A549 (cell line): ENCODE measurements around the gene SCRT2.

Source experiments
- CEBPB ChIP-seq, 2 experiments: fragments of >200 bp in 1 of 2; sonication (Bioruptor Twin) in 1 of 2; formaldehyde crosslinking in 1 of 2; IDR thresholded peaks; 2 replicates each; pipeline ENCODE4 v1.6.1; 2012 to 2016
- CTCF ChIP-seq: fragments of >200 bp; sonication (Bioruptor Twin); formaldehyde crosslinking; IDR thresholded peaks from 3 replicates; pipeline ENCODE4 v1.5.1; 2016
- EP300 ChIP-seq, 2 experiments: fragments of >200 bp; sonication (Bioruptor Twin); formaldehyde crosslinking; IDR thresholded peaks; 2 replicates in 1 of 2; 3 replicates in 1 of 2; pipeline ENCODE4 v1.6.1; 2016 to 2017
- ESRRA ChIP-seq: fragments of 150-350 bp; IDR thresholded peaks from 2 replicates; pipeline ENCODE4 v1.6.1; 2014; ENCODE audit warnings: mild to moderate bottlenecking, low read length, borderline replicate concordance
- HDAC2 ChIP-seq: fragments of 200-600 bp; sonication (generic); IDR thresholded peaks from 2 replicates; pipeline ENCODE4 v1.6.1; 2016
- HOXA7 ChIP-seq: fragments of 250-450 bp; sonication (Bioruptor Pico); IDR thresholded peaks from 2 replicates; pipeline ENCODE4 v1.5.0; 2020; ENCODE audit warnings: mild to moderate bottlenecking, moderate library complexity
- JUN ChIP-seq, 2 experiments: fragments of >200 bp; sonication (Bioruptor Twin); formaldehyde crosslinking; IDR thresholded peaks; 2 replicates in 1 of 2; 3 replicates in 1 of 2; pipeline ENCODE4 v1.6.1; 2016 to 2017
- JUNB ChIP-seq: fragments of >200 bp; sonication (Bioruptor Twin); formaldehyde crosslinking; IDR thresholded peaks from 2 replicates; pipeline ENCODE4 v1.6.1; 2016
- MAZ ChIP-seq: fragments of 150-350 bp; IDR thresholded peaks from 2 replicates; pipeline ENCODE4 v1.6.1; 2014; ENCODE audit warnings: antibody characterized with exemption, low read depth, low read length, borderline replicate concordance
- NPAS2 ChIP-seq: fragments of 250-450 bp; sonication (Bioruptor Pico); IDR thresholded peaks from 2 replicates; pipeline ENCODE4 v1.8.0; 2022; ENCODE audit warnings: mild to moderate bottlenecking, moderate library complexity, borderline replicate concordance
- POLR2A ChIP-seq: IDR thresholded peaks from 2 replicates; pipeline ENCODE4 v1.6.1; 2012; ENCODE audit warnings: mild to moderate bottlenecking, low read length
- TF ChIP-seq, protein P1 (sequence below): fragments of 200-600 bp; sonication (generic); IDR thresholded peaks from 2 replicates; pipeline ENCODE4 v1.6.1; 2016; ENCODE audit warnings: antibody characterized with exemption, mild to moderate bottlenecking, moderate library complexity
- TF ChIP-seq, protein P2 (sequence below): IDR thresholded peaks from 2 replicates; pipeline ENCODE4 v1.6.1; 2012
- TF ChIP-seq, protein P3 (sequence below): fragments of 250-450 bp; sonication (Bioruptor Pico); IDR thresholded peaks from 2 replicates; pipeline ENCODE4 v1.5.0; 2021; ENCODE audit warnings: mild to moderate bottlenecking, moderate library complexity, borderline replicate concordance

DNA sequence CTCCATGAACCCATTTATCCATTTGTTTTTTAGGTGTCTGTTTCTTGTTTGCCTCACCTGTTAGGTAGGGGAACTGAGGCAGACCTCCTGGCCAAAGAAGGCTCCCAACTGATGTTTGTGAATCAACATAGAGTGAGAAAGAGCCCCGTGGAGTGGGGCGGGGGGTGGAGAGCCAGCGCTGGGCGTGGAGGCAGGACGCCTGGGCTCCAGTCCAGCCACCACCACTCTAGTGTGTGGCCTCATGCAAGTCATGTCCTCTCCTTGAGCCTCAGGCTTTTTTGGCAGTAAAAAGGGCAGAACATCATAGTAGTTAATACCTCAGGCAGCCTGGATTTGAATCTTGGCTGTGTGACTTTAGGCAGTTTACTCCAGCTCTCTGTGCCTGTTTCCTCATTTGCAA lies 42.2 kb upstream of the SCRT2 start:
- TF ChIP-seq CTCF: no peak
- no peak for TF ChIP-seq HOXA7
- TF ChIP-seq JUN (IDR thresholded peaks at IDR 0.05): no peak
- TF ChIP-seq, protein P1, sequence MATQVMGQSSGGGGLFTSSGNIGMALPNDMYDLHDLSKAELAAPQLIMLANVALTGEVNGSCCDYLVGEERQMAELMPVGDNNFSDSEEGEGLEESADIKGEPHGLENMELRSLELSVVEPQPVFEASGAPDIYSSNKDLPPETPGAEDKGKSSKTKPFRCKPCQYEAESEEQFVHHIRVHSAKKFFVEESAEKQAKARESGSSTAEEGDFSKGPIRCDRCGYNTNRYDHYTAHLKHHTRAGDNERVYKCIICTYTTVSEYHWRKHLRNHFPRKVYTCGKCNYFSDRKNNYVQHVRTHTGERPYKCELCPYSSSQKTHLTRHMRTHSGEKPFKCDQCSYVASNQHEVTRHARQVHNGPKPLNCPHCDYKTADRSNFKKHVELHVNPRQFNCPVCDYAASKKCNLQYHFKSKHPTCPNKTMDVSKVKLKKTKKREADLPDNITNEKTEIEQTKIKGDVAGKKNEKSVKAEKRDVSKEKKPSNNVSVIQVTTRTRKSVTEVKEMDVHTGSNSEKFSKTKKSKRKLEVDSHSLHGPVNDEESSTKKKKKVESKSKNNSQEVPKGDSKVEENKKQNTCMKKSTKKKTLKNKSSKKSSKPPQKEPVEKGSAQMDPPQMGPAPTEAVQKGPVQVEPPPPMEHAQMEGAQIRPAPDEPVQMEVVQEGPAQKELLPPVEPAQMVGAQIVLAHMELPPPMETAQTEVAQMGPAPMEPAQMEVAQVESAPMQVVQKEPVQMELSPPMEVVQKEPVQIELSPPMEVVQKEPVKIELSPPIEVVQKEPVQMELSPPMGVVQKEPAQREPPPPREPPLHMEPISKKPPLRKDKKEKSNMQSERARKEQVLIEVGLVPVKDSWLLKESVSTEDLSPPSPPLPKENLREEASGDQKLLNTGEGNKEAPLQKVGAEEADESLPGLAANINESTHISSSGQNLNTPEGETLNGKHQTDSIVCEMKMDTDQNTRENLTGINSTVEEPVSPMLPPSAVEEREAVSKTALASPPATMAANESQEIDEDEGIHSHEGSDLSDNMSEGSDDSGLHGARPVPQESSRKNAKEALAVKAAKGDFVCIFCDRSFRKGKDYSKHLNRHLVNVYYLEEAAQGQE: no peak
- TF ChIP-seq ESRRA: no peak
- TF ChIP-seq EP300 (IDR thresholded peaks at IDR 0.05): no peak
- TF ChIP-seq POLR2A: no peak
- TF ChIP-seq, protein P2, sequence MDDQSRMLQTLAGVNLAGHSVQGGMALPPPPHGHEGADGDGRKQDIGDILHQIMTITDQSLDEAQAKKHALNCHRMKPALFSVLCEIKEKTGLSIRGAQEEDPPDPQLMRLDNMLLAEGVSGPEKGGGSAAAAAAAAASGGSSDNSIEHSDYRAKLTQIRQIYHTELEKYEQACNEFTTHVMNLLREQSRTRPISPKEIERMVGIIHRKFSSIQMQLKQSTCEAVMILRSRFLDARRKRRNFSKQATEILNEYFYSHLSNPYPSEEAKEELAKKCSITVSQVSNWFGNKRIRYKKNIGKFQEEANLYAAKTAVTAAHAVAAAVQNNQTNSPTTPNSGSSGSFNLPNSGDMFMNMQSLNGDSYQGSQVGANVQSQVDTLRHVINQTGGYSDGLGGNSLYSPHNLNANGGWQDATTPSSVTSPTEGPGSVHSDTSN: no peak
- TF ChIP-seq HDAC2: no peak
- TF ChIP-seq NPAS2 (CRISPR knock-in tag): no peak
- TF ChIP-seq JUNB: no peak
- TF ChIP-seq MAZ: no peak
- TF ChIP-seq, protein P3, sequence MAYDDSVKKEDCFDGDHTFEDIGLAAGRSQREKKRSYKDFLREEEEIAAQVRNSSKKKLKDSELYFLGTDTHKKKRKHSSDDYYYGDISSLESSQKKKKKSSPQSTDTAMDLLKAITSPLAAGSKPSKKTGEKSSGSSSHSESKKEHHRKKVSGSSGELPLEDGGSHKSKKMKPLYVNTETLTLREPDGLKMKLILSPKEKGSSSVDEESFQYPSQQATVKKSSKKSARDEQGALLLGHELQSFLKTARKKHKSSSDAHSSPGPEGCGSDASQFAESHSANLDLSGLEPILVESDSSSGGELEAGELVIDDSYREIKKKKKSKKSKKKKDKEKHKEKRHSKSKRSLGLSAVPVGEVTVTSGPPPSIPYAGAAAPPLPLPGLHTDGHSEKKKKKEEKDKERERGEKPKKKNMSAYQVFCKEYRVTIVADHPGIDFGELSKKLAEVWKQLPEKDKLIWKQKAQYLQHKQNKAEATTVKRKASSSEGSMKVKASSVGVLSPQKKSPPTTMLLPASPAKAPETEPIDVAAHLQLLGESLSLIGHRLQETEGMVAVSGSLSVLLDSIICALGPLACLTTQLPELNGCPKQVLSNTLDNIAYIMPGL (CRISPR knock-in tag): no peak
- TF ChIP-seq CEBPB (IDR thresholded peaks at IDR 0.05): no peak
